HepG2 (cell line): ENCODE data around the gene CDIP1. TPM values are rescaled to one million over a fixed set of nuclear protein-coding genes. Genes with fewer than 3 reads are reported as not detected.
A peak's percentile ranks its signal among the peaks of the same experiment; 100 is the strongest.

Experiments used
- ATAC-seq: fragments of 200-7000 bp; cut with Tn5 transposase; 3 replicates; pipeline ENCODE4 v1.9.1; 2020; ENCODE audit warnings: mild to moderate bottlenecking, moderate library complexity
- BruUV-seq: library from RNA; stranded (reverse); fragments of 400-500 nt; replicated peaks from 2 replicates; lab custom pipeline; 2021; lab: Mats Ljungman, UMichigan
- CTCF ChIA-PET: fragments of 300-600 bp; formaldehyde crosslinking; extraction: SDS; loops from one replicate; lab custom pipeline; 2021; ENCODE audit warnings: low total read pairs, inconsistent platforms, low intra/inter-chr PET ratio; lab: Yijun Ruan, JAX
- POLR2A ChIA-PET: fragments of 350-600 bp; sonication (Branson Sonifier 250); formaldehyde crosslinking; loops from one replicate; lab custom pipeline; 2020; ENCODE audit warnings: antibody characterized with exemption, inconsistent platforms; lab: Yijun Ruan, JAX
- DNase-seq: peaks from one replicate; pipeline ENCODE4 v3.0.0-alpha.2; 2015; ENCODE audit warnings: low spot score
- FAIRE-seq: peaks from 3 replicates; lab custom pipeline; 2011; peaks lifted over from hg19 to GRCh38; lab: Jason Lieb, UNC
- H2AFZ ChIP-seq: one replicate; pipeline ENCODE4 v1.6.1; 2011; ENCODE audit warnings: low read length, inconsistent platforms
- H3K27ac ChIP-seq: fragments of 300-600 bp; 3 replicates; pipeline ENCODE4 v1.8.0; 2011; ENCODE audit warnings: mixed run types, mild to moderate bottlenecking, mixed read lengths, low read length, inconsistent platforms; ENCODE audit not compliant: insufficient read depth; ENCODE audit errors: extremely low read length
- H3K27me3 ChIP-seq, 2 experiments: fragments of 200-600 bp in 1 of 2; 2 replicates in 1 of 2; 3 replicates in 1 of 2; pipeline versions ENCODE4 v1.6.0 to v1.8.0; 2011; ENCODE audit warnings: low read length in 2 of 2, mild to moderate bottlenecking in 2 of 2, moderate library complexity in 2 of 2, inconsistent platforms in 1 of 2; ENCODE audit not compliant: insufficient read depth in 2 of 2, control insufficient read depth in 1 of 2
- H3K36me3 ChIP-seq, 2 experiments: fragments of 200-600 bp in 1 of 2; replicated peaks in 1 of 2; 2 replicates in 1 of 2; 3 replicates in 1 of 2; pipeline versions ENCODE4 v1.5.1 to v1.8.0; 2011; ENCODE audit warnings: low read length in 2 of 2, inconsistent platforms in 1 of 2; ENCODE audit not compliant: insufficient read depth in 2 of 2, control insufficient read depth in 1 of 2
- H3K4me1 ChIP-seq: 2 replicates; pipeline ENCODE4 v1.5.1; 2012; ENCODE audit warnings: low read length, inconsistent platforms; ENCODE audit not compliant: insufficient read depth
- H3K4me2 ChIP-seq: 2 replicates; pipeline ENCODE4 v1.6.0; 2011; ENCODE audit warnings: low read depth, low read length, inconsistent platforms
- H3K4me3 ChIP-seq, 3 experiments: fragments of 200-600 bp in 1 of 3; sonication (generic), shearing (Covaris generic) in 1 of 3; replicated peaks in 1 of 3; 2 replicates each; pipeline ENCODE4 v1.5.1; 2011 to 2016; ENCODE audit warnings: low read length in 3 of 3, inconsistent platforms in 2 of 3, low read depth in 2 of 3, mild to moderate bottlenecking in 2 of 3, control low read depth in 1 of 3, mixed read lengths in 1 of 3; ENCODE audit not compliant: insufficient read depth in 1 of 3
- H3K79me2 ChIP-seq: one replicate; pipeline ENCODE4 v1.6.1; 2011; ENCODE audit warnings: low read length, inconsistent platforms; ENCODE audit not compliant: insufficient read depth
- H3K9ac ChIP-seq: 2 replicates; pipeline ENCODE4 v1.6.0; 2011; ENCODE audit warnings: mild to moderate bottlenecking, low read depth, low read length, inconsistent platforms; ENCODE audit not compliant: insufficient read depth
- H3K9me3 ChIP-seq: 2 replicates; pipeline ENCODE4 v1.5.1; 2012; ENCODE audit warnings: mild to moderate bottlenecking, low read length
- H4K20me1 ChIP-seq: 2 replicates; pipeline ENCODE4 v1.6.0; 2011; ENCODE audit warnings: inconsistent platforms, mild to moderate bottlenecking, low read length, moderate library complexity; ENCODE audit not compliant: insufficient read depth
- ESRRA ChIP-seq: sonication (generic); formaldehyde crosslinking; IDR thresholded peaks from 2 replicates; pipeline ENCODE4 v1.5.1; 2020; ENCODE audit warnings: mild to moderate bottlenecking, low read depth, missing genetic modification reagents
- MAFF ChIP-seq: IDR thresholded peaks from 2 replicates; pipeline ENCODE4 v1.6.1; 2011; ENCODE audit warnings: low read depth, low read length, improper control_type of control experiment
- MAFK ChIP-seq, 2 experiments: IDR thresholded peaks in 1 of 2; conservative IDR thresholded peaks in 1 of 2; 2 replicates each; pipeline ENCODE4 v1.6.1; 2011; ENCODE audit warnings: improper control_type of control experiment in 2 of 2, low read length in 2 of 2
- MEIS2 ChIP-seq: sonication (generic); formaldehyde crosslinking; IDR thresholded peaks from 2 replicates; pipeline ENCODE4 v1.9.0; 2021; ENCODE audit warnings: mild to moderate bottlenecking, missing genetic modification reagents
- PHF5A ChIP-seq: IDR thresholded peaks from one replicate; pipeline ENCODE4 v1.6.1; 2018; ENCODE audit warnings: low read depth, missing genetic modification reagents; ENCODE audit not compliant: unreplicated experiment
- WGBS: methylation state at CpG from one replicate; pipeline ENCODE4 v1.1.6; 2017; ENCODE audit warnings: low lambda C conversion rate; 5-methylcytosine and 5-hydroxymethylcytosine counted together
- in situ Hi-C: cut with HindIII; loops from 2 replicates; pipeline ENCODE4 v1.10.0; 2017; ENCODE audit warnings: low pct_unique_long_range_greater_than_20kb; ENCODE audit not compliant: extremely low pct_ligation_motif_present
- intact Hi-C: fragments of 100-400 bp; cut with micrococcal nuclease; formaldehyde crosslinking; loops from one replicate; pipeline ENCODE4 v1.10.0; 2022; ENCODE audit not compliant: unreplicated experiment
- polyA plus RNA-seq, 8 experiments: library from polyadenylated mRNA; depleted of rRNA in 3 of 8; stranded (reverse) in 7 of 8; unstranded in 1 of 8; fragments of >200 nt; fragmentation: Illumina TruSeq in 4 of 8; extraction: Trizol in 4 of 8; gene quantifications; 2 replicates each; pipeline versions ENCODE4 v1.2.1 to v1.2.3, GENCODE V29; 2011 to 2016; ENCODE audit warnings: low read depth in 4 of 8, missing spikeins in 1 of 8, mixed read lengths in 1 of 8; ENCODE audit not compliant: insufficient read depth in 1 of 8
- total RNA-seq, 5 experiments: library from RNA; depleted of rRNA; stranded (reverse); fragments of >200 nt; fragmentation: Illumina TruSeq; extraction: Trizol; gene quantifications; 2 replicates each; pipeline ENCODE4 v1.2.3, GENCODE V29; 2016; ENCODE audit warnings: low read depth in 1 of 5

The CDIP1 gene
- total and polyA plus RNA-seq, 2 of the 13 experiments (the other 11 are each of a cell fraction or from before 2014, with no cell fraction given), result 31.2 to 56.7 TPM

DNA sequence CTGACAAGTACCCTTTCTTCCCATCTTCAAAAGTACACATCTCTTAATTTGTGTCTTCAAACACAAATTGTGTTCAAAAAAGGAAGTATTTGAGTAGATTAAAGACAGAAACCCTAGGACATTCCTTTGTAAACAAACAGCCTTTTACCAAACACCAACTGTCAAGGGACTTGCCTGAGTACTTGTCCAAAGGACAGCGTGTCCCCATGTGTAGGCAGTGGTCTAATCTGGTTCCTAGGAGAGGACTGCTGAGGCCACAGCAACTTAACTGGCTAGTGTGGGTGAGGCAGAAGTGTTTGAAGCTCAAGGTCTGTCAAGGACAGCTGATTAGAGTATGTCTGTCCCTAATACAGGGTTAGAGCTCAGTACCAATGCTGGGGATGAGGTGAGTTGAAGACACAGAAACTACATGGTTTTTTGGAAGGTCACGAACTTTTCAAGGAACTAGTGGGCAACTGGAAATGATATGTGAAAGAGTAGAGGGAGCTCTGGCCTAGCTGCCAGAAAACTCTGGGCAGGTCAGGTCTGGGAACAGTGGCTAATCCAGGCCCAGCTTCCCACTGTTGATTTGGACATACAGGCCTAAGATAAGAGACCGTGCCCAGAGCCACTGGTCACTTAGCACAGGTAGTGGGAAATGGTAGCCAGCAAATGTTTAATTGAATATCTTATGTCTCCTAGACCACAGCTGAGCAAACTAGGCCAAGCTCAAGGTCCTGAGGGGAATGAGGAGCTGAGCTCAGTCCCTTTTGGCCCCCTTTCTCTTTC lies 52.3 kb downstream of the CDIP1 start:
- H3K27me3 ChIP-seq, result no peaks in the 10 kb centered on the region
- intact Hi-C loops, result no loop called here
- no peak for FAIRE-seq
- peak overlapping the region; percentile 27 for H3K27ac ChIP-seq
- peaks cover 38% of the 10 kb centered on the region for H3K4me1 ChIP-seq
- TF ChIP-seq ESRRA (CRISPR knock-in tag), result 0 out of 2 replicates have a peak, but pooled peaks have one; percentile 35
- TF ChIP-seq MEIS2, result no peak
- TF ChIP-seq, all 625 proteins: peak for 1
- in situ Hi-C loops, result no loop called here
- POLR2A ChIA-PET, result interaction anchor here (1.0 kb wide), 1 partner anchor 14 kb away, joined by 3 read pairs; no protein-coding TSS in a partner anchor
- Histone ChIP-seq H3K4me2 (no peak overlapping the region), H3K79me2 (peaks cover 26% of the 10 kb centered on the region), H3K9me3 (no peaks in the 10 kb centered on the region), H3K36me3 (peaks cover 3 to 16% of the 10 kb centered on the region in 2 experiments; a peak in 4 of 5 replicates), H3K4me3 (no peak overlapping the region), H2AFZ (no peak overlapping the region), H3K9ac (no peak overlapping the region), H4K20me1 (no peaks in the 10 kb centered on the region)
- no TSS peak for BruUV-seq
- no peak for DNase-seq
- WGBS, result 93% methylated on average over 3 of the region's 3 CpGs
- ATAC-seq, result peak; percentile 76
- CTCF ChIA-PET, result no interaction called here

DNA sequence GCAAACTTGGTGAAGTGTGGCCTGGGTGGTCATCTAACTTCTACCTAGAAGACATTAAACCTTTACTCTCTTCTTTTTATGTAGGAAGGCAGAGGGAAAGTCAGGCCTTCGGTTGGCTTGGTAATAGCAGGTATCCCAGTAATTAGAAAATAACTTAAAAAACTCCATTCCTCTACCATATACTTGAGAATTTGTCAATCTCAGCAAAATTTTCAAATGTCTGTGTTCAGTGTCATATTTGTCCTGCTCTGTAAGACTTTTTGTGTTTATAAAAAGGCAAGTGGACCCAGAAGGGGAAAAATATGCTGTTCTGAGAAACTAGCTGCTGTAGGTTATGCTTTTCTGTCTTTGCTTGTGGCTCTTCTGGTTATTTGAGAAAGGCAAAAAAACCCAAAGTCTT lies 56.6 kb downstream of the CDIP1 start:
- ChIA-PET CTCF (no interaction called here), POLR2A (no interaction called here)
- Histone ChIP-seq H3K27ac (no peak overlapping the region), H3K9me3 (no peaks in the 10 kb centered on the region), H3K79me2 (peaks cover 36% of the 10 kb centered on the region), H2AFZ (no peak overlapping the region), H4K20me1 (no peaks in the 10 kb centered on the region), H3K4me2 (no peak overlapping the region), H3K36me3 (peaks cover 2 to 4% of the 10 kb centered on the region in 2 experiments; a peak in 2 of 5 replicates), H3K4me1 (peaks cover 49% of the 10 kb centered on the region), H3K4me3 (no peak overlapping the region), H3K27me3 (no peaks in the 10 kb centered on the region)
- WGBS, result 85% methylated on average over 1 of the region's 1 CpG
- intact Hi-C loops, result no loop called here
- DNase-seq (no peak), ATAC-seq (no peak)
- BruUV-seq, result no TSS peak
- TF ChIP-seq PHF5A (CRISPR knock-in tag) (no peak), MAFK (conservative IDR thresholded peaks at IDR 0.05 in 1 of 2, IDR thresholded peaks at IDR 0.05 in 1 of 2; ENCODE audit: low read length in 2 of 2) (peak; percentile 87 to 95), MAFF (peak; percentile 92)
- TF ChIP-seq, all 625 proteins: peak for 2
- H3K9ac ChIP-seq, result no peak overlapping the region
- no peak for FAIRE-seq
- in situ Hi-C loops, result no loop called here
